Measurements from ENCODE around the gene GGPS1.

DNA sequence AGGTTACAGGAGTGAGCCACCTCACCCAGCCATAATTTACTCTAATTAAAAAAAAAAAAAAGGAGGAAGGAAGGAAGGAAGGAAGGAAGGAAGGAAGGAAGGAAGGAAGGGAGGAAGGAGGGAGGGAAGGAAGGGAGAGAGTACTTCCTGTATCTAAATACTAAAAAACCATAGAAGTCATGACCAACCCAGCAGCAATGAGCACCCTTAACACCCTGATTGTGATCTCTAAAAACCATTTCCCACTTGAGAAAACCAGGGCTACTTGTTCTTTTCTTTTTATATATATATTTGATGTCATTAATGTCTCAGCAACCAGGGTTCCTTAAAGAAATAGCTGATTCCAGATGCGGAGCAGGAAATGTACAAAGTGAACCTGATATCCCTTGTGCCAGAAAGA, 31.6 kb upstream of the GGPS1 start:
- no peak for TF ChIP-seq POLR2A (IDR thresholded peaks at IDR 0.05; ENCODE audit: low read length)
- no peak for TF ChIP-seq GATA1 (IDR thresholded peaks at IDR 0.05; ENCODE audit: low read depth, low read length)
